CD4-positive, alpha-beta T cell treated with Interleukin-17A for 4 hours (primary cell): Measurements from ENCODE around the gene GALNT17.
"Not testable (repeated sequence)": the region's sequence is repeated elsewhere in the genome, so short reads cannot be mapped to it uniquely, and the experiment has no call there.

Source experiments
- DNase-seq: peaks from one replicate; pipeline ENCODE4 v3.0.0-alpha.2; 2020; ENCODE audit warnings: mixed read lengths

The GALNT17 gene

DNA sequence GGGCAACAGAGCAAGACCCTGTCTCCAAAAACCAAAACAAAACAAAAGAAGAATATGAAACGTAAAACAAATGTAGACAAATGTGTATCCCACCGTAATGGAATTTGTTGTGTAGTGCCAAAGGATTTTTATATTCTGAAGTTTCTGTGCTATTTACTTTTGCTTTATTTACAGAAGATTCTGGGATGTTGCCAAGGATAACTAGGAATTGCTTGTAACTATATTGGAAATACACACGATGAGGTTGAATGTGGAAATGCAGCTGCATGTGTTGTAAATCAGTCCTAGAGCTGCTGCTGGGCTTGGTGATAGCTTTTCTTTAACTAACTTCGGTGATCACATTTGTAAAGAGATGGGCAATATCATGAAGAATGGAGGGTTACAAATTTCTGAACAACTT lies 39.5 kb downstream of the GALNT17 start:
- DNase-seq = no peak

DNA sequence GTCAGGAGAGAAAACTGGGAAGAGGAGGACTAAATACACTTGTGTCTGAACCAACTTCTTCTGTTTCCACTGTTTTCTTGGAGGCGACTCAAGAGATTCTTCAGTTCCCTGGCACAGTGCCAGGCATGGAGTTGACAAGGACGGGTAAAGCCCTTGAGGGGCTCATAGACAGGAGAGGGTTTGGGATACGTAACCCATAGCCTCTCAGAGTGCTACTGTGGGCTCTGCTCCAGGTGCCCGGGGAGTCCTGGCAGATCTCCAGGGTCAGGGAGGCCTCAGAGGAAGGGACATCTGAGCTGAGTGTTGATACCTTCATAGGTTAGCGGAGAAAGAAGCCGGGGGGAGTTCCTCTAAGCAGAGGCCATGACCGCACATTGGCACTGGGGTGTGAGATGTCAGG lies 42.0 kb downstream of the GALNT17 start:
- no peak for DNase-seq

DNA sequence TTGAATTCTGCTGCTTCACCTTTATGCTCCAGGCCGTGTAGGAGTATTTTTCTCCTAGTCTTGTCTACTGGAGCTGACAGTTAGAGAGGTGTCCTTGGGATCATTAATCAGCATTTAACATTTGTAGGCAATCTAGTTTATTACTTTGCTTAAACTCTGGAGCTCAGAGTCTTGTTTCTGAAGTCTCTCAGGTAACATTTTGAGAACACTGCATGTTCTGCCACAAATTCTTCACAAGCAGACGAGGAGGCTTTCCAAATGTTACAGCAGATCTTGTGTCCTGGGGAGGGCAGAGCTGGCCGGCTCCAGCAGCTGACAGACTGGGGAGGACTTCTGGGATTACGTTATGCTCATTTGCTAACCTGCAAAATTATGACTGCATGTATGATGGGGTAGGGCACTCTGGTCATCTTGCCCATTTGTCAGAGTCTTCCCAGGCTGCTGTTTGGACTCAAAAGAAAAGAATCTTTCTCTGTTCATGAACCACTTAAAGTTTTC lies 50.5 kb downstream of the GALNT17 start:
- DNase-seq = no peak

DNA sequence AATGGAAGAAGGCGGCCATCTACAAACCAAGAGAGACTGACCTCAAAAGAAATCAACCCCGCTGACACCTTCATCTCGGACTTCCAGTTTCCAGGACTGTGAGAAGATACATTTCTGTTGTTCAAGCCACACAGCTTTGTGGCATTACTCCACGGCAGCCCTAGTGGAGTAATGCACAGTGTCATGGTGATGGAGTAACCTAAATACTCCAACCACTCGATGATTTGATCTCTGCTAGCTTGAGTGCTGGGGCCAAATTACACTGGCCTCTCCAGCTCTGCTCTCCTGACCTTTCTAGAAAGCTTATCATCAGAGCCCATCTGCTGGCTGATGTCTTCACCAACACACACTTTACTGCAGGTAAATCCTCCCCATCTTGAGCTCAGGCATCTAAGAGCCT lies 52.2 kb downstream of the GALNT17 start:
- no peak for DNase-seq

DNA sequence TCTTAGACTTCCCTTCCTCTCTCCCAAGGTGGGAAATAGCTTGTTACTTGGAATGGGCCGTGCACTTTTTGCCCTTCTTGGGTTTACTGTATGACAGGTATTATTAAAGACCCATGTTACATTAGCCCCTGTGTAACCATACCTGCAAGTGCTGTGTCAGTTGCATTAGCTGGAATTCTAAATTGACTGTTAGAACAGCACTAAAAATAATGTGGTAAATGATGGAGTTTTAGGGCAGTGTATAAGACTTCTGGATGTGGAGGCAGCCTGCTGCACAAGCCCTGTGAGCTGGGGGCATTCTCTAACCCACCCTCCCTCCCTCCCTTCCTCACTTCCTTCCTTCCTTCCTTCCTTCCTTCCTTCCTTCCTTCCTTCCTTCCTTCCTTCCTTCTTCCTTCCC lies 52.7 kb downstream of the GALNT17 start:
- no peak for DNase-seq

DNA sequence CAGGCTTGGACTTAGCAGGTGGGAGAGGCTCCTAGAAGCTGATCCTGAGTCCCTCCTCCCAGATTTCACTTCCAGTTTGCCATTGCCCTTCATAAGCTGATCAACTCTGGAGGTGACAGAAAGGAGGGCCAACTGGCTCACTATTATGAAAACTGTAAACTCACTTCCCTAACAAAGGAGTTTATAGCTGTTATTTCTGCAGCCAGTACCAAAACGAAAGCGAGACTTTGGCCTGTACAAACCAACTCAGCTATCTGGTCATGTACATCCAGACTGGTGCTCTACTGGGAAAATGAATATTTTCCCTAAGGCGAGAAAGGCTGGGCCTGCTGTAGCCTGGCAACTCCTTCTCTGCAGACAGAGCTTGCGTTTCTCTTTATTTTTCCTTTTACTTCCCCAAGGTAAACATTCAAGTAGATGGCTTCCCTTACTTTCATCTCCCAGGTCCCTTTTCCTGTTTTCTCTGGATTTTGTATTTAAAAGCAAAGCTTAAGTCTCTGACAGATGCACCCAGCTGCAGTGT lies 54.7 kb downstream of the GALNT17 start:
- no peak for DNase-seq

DNA sequence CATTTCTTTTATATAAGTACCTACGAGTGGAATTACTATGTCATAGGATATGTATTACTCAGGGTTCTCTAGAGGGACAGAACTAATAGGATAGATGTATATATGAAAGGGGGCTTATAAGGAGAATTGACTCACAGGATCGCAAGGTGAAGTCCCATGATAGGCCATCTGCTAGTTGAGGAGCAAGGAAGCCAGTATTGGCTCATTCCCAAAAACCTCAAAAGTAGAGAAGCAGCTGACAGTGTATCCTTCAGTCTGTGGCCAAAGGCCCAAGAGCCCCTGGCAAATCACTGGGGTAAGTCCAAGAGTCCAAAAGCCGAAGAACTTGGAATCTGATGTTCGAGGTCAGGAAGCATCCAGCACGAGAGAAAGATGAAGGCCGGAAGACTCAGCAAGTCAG lies 59.8 kb downstream of the GALNT17 start:
- DNase-seq = no peak

DNA sequence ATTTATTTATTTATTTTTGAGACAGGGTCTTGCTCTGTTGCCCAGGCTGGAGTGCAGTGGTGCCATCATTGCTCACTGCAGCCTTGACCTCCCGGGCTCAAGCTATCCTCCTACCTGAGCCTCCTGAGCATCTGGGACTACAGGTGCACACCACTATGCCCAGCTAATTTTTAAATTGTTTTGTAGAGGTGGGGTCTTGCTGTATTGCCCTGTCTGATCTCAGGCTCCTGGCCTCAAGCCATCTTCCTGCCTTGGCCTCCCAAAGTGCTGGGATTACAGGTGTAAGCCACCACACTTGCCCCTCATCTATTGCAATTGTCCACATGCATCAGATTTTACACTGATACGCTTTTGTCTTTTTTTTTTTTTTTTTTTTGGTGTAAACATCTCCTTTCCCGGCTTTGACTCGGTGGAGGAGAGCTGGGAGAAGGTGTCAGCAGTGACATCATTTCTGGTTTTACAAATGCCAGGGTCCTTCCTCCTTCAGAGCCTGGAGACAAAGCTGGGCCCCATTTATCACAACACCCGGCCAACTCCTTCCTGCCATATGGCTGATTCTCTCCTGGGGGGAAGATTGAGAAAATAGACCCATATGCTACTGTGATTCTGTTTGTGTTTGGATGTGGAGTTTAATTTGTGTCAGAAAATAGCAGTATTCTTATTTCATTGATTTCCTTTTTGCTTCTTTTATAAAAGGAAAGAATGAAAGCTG lies 61.3 kb downstream of the GALNT17 start:
- no peak for DNase-seq

DNA sequence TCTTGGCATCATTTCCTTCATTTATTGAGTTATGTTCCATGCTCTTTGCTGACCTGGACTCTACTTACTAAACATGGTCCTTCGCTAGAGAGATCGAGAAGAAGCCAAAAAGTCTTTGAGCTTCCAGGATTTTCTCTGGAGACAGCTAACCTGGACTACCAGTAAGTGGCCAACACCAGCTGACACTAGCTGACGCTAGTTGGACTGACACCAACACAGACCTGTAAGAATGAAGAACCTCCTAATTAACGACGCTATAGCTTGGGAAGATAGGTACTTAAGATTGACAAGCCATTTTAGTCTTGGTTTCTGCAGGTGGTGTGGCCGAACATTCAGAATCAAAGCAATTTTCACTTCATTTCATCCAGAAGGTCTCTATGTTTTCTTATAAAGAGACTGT lies 66.4 kb downstream of the GALNT17 start:
- DNase-seq = no peak

DNA sequence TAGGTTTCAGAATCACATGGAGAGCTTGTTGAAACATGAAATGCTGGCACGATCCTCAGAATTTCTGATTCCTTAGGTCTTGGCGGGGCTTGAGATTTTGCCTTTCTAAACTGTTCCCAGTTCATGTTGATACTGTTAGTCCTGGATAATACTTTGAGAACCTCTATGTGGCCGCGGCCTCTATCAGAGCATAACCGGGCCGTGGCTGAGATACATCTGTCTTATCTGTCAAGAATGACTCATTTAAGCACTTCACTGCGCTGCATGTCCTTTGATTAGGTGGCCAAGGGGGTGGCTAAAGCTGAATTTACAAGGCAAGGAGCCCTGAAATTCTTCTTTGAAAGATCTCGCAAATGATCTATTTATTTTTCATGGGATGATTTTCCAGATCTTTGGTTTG lies 66.9 kb downstream of the GALNT17 start:
- no peak for DNase-seq

DNA sequence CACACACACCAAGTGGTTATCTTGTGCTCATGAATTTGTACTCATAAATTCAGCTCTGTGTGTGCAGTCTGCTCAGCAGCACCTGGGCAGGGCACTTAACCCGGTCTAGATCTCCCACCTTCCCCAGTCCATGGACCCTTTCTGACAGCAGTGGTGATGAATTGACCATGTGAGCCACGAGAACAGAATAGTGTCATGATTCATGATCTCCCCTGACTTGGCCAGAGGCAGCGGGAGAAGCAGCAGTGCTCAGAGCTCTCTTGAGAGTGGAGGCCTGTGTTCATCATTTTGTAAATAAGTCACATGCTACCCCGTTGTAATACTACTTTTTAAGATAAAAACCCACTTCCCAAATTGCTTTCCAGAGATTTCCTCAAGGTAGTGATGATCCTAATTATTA lies 74.2 kb downstream of the GALNT17 start:
- DNase-seq = no peak

DNA sequence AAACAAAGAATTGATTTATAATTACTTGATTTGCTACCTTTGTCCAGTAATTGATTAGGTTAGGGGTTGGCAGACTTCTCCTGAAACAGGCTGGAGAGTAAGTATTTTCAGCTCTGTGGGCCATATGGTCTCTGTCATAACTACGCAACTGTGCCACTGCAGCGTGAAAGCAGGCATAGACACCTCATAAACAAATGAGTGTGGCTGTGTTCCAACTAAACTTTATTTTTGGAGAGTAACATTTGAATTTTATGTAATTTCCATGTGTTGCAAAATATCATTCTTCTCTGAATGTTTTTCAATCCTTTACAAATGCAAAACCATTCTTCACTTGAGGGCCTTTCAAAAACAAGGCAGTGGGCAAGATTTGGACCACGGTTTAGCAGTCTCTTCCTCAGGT lies 76.9 kb downstream of the GALNT17 start:
- DNase-seq = no peak

DNA sequence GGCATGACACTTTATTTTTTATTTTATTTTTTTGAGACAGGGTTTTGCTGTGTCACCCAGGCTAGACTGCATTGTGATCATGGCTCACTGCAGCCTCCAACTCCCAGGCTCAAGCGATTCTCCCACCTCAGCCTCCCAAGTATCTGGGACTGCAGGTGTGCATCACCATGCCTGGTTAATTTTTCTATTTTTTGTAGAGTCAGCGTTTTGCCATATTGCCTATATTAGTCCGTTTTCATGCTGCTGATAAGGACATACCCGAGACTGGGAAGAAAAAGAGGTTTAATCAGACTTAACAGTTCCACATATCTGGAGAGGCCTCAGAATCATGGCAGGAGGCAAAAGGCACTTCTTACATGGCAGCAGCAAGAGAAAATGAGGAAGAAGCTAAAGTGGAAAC lies 77.5 kb downstream of the GALNT17 start:
- not testable (repeated sequence) for DNase-seq

DNA sequence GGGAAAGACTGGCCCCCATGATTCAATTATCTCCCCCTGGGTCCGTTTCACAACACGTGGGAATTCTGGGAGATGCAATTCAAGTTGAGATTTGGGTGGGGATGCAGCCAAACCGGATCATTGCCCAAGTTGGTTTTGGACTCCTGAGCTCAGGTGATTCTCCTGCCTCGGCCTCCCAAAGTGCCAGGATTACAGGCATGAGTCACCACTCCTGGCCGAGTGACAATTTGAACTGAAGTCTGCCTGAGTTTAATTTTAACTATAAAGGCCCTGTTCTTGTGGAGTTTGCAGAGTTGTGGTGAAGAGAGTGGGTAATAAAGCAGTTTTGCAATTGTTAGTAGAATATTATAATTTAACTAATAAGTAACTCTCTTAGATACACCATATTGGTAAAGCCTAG lies 78.3 kb downstream of the GALNT17 start:
- no peak for DNase-seq

DNA sequence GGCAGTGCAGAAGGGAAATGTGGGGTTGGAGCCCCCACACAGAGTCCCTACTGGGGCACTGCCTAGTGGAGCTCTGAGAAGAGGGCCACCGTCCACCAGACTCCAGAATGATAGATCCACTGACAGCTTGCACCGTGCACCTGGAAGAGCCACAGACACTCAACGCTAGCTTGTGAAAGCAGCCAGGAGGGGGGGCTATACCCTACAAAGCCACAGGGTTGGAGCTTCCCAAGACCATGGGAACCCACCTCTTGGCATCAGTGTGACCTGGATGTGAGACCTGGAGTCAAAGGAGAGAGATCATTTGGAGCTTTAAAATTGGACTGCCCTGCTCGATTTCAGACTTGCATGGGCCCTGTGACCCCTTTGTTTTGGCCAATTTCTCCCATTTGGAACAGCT lies 80.5 kb downstream of the GALNT17 start:
- not testable (repeated sequence) for DNase-seq

DNA sequence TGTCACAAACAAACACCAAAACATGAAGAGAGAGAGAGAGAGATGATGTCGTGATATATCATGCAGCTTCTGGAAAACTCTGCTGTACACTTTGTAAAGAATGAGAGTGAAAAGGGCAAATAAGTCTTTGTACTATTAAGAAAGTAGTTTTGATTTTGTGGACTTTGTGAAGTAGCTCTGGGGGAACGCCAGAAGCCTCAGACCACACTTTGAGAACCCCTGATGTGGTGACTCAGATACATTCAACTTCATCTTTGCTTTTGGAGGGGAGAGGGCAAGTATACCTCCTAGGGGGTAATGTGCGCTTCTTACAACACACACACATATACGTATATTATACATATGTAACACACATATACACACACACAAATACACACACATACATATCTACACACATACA lies 84.3 kb downstream of the GALNT17 start:
- DNase-seq = no peak

DNA sequence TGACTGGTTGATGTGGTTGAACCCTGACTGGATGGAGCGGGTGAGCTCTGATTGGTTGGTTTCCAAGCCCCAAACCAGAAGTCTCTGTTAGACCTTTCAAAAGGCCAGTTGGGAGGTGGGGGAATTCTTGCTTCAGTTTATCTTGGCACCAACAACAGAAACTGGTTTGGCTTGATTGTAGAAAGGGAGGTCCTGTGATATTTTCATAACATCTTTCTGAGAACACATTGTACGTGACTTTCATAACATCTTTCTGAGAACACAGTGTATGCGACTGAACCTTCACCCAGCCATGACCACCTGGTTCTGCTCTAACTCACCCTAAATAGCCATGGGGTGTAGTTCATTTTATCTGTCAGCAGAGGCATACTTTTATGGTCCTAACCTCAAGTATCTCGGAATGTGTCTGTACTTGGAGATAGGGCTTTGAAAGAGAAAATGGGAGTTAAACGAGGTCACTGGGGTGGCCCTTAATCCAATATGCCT lies 88.3 kb downstream of the GALNT17 start:
- DNase-seq = no peak

DNA sequence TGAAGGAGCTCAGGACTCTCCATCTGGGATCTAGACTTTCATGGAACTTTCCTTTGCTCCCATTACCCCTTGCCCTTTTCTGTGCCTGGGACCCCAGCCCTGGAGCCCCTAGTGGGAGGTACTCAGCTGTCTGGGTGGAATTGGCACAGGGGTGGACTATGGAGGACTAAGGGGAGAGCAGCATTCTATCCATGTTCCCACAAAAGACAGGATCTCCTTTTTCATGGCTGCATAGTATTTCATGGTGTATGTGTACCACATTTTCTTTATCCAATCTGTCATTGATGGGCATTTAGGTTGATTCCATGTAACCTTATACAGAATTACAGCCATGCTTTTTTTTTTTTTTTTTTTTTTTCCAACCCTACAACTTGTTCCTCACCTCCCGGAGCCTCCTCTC lies 89.1 kb downstream of the GALNT17 start:
- no peak for DNase-seq

DNA sequence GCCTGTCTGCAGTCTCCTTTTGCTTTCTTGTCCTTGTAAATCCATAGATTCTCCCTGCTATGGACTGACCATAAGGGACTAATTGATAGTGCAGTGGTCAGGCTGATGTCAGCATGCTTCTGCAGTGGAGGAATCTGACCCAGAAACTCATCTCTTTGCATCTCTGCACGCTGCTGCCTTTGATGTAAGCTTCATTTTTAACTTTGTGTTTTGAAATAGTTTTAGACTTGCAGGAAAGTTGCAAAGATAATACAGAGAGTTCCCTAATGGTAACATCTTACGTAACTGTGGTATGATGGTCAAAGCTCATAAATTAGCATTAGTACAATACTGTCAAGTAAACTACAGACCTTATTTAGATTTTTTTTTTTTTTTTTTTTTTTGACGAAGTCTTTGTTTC lies 89.6 kb downstream of the GALNT17 start:
- no peak for DNase-seq

DNA sequence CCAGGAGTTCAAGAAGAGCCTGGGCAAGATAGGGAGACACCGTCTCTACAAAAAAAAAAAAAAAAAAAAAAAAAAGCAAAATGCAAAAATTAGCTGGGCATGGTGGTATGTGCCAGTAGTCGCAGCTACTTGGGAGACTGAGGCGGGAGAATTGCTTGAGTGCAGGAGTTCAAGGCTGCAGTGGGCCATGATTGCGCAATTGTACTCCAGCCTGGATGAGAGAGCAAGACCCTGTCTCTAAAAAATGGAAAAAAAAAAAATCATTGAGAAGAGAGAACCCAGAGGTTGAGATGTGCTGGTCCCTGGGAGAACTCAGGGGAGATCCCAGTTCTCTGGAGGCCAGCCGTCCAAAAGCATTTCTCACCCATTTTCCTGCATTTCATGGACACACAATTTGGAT lies 95.2 kb downstream of the GALNT17 start:
- DNase-seq = no peak

DNA sequence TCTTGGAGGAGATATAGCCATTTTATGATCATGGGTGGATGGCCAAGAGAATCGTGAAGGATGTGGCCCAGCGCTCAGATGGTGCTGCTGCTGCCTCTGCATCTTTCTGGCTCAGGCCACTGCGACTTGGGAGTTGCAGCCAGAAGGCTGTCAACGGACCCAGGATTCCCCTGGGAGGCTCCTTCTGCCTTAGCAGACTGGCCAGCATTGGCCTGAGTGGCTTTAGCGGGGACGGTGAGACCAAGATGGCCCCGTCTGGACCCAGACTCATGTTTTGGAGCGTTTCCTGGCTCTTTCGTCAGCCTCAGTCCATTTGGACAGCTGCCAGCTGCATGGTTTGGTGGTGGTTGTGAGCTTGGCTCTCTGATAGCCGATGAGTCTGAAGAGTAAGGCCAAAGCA lies 97.2 kb downstream of the GALNT17 start:
- no peak for DNase-seq

DNA sequence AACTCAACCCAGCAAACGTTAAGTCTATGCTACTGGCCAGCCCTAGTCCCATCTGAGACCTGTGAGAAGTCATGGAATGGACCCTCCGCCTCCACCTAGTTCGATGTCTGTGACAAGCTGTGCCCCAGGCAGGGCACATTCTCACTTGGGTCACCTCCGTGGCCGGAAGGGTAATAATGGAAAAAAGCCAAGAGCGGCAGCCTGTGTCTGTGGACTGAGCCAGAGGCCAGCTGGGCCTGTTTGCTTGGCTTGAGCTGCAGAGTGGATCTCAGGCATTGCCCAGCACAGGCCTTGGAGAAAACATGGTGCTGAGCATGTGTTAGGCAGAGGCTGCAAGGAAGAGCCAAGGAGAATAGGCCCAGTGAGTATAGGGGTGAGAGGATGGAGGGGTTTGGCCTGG lies 97.8 kb downstream of the GALNT17 start:
- no peak for DNase-seq

DNA sequence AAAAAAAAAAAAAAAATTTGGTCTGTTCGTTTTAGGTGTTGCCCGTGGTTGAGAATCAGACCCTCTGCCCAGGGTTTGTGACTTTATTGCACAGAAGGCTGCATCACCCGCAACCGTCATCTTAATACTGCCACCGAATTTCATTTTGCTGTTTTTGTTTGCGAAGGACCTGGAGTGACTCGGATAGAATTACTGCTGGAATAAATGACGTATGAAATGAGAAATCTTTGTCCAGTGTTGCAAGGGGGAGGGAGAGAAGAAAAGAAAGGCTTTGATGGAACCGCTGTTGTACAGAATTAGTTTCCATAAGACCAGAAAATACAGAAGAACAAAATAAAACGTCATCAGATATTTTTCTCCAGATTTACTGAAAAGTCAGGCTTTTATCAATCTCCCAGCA lies 103.3 kb downstream of the GALNT17 start:
- DNase-seq = no peak

DNA sequence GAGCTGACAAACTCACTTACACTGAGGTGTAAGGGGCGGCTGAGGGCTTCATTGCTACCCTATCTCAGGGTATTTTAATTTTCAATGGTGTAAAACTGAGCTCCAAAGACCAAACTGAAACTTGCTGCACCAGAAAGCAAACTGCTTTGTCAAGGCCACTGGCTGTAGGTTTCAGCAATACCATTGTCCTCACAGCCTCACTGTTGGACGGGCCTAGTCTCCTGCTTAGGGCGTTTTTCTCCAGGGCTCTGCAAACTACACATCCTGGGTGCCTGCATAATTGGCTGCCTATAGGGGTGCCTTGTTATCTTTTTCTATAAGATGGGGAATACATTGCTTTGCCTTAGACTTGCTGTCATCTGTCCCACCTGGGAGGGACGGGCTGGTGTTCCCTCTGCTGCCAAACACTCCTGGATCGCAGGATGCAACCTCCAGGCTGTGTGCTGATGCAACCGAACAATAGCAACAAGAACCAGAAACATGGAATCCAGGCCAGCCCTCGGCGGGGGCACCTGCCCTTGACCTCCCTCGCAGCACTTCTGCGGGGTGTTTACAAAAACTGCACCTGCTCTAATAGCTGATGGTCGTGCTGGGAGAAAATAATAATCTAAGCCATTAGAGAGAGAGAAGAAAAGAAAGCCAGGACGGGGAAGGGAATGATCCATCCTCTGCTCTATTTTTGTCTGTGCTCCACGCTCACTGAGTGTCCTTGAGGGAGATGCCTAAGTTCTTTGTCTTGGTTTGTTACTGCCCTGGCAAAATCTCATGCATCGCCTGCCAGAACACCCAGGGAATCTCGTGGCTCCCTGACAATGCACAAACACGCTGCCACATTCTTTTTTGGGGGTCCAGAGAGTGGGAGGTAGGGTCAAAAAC lies 104.5 kb downstream of the GALNT17 start:
- DNase-seq = no peak
